Measurements from ENCODE around the gene MLF1. TPM values are rescaled to one million over a fixed set of nuclear protein-coding genes. Genes with fewer than 3 reads are reported as not detected.

The MLF1 gene
- total and polyA plus RNA-seq, 2 donors (not counting 1 experiment from before 2014, with no cell fraction given): 0.25 TPM; not detected in 1

GRCh38 chr3:158535918-158536317 lies 35.1 kb upstream of the MLF1 start:
- H2AFZ ChIP-seq (ENCODE audit: insufficient read depth, low read depth, low read length, poor library complexity, severe bottlenecking): no peak overlapping the region
- no peak overlapping the region for H3K4me2 ChIP-seq (replicated peaks; ENCODE audit: low read depth, low read length, poor library complexity, severe bottlenecking)
- POLR2A ChIA-PET: no interaction called here
- H4K20me1 ChIP-seq (ENCODE audit: control insufficient read depth, insufficient read depth, low read length, poor library complexity, severe bottlenecking): no peaks in the 10 kb centered on the region
- no peak for ATAC-seq (ENCODE audit: low read depth)
- H3K9me3 ChIP-seq (ENCODE audit: control extremely low read depth in 1 of 3, control insufficient read depth in 2 of 3, insufficient read depth in 1 of 3, low read length in 2 of 3): no peaks in the 10 kb centered on the region
- H3K79me2 ChIP-seq (ENCODE audit: control insufficient read depth, insufficient read depth, low read length): no peaks in the 10 kb centered on the region
- no peak overlapping the region for H3K9ac ChIP-seq (ENCODE audit: low read length)
- Mint-ChIP-seq H3K4me1 (no peaks in the 10 kb centered on the region), H3K9me3 (ENCODE audit: insufficient read depth) (no peaks in the 10 kb centered on the region), H3K27ac (no peak overlapping the region), H3K27me3 (no peaks in the 10 kb centered on the region), H3K4me3 (no peak overlapping the region)
- DNase-seq: no peak
- TF ChIP-seq EZH2 (IDR thresholded peaks at IDR 0.05; ENCODE audit: borderline replicate concordance, insufficient read depth, low read depth, low read length, poor library complexity, severe bottlenecking) (no peak), CTCF (IDR thresholded peaks at IDR 0.05) (no peak)
- H3K27ac ChIP-seq (ENCODE audit: low read length in 2 of 2): no peak overlapping the region
- no peaks in the 10 kb centered on the region for H3K27me3 ChIP-seq (replicated peaks in 1 of 4; ENCODE audit: control extremely low read depth in 1 of 4, control insufficient read depth in 3 of 4, insufficient read depth in 4 of 4, low read length in 3 of 4)
- CTCF ChIA-PET: no interaction called here
- H3K4me1 ChIP-seq (ENCODE audit: control insufficient read depth in 2 of 2, insufficient read depth in 2 of 2, low read length in 2 of 2): no peaks in the 10 kb centered on the region
- H3K4me3 ChIP-seq (ENCODE audit: control extremely low read depth in 1 of 5, extremely low read depth in 1 of 5, insufficient read depth in 1 of 5, low read depth in 2 of 5, low read length in 4 of 5): no peak overlapping the region
- H3K36me3 ChIP-seq (replicated peaks in 1 of 2; ENCODE audit: control extremely low read depth in 1 of 2, control insufficient read depth in 1 of 2, extremely low read depth in 1 of 2, insufficient read depth in 2 of 2, low read length in 1 of 2): no peaks in the 10 kb centered on the region
- no CpG with 5 or more reads among the region's 2 CpGs for WGBS (ENCODE audit: insufficient coverage)
- intact Hi-C loops (cut with micrococcal nuclease): no loop called here

GRCh38 chr3:158539414-158540014 lies 31.5 kb upstream of the MLF1 start:
- POLR2A ChIA-PET: no interaction called here
- Histone ChIP-seq H3K79me2 (ENCODE audit: control insufficient read depth, insufficient read depth, low read length) (no peaks in the 10 kb centered on the region), H2AFZ (ENCODE audit: insufficient read depth, low read depth, low read length, poor library complexity, severe bottlenecking) (no peak overlapping the region), H3K27me3 (replicated peaks in 1 of 4; ENCODE audit: control extremely low read depth in 1 of 4, control insufficient read depth in 3 of 4, insufficient read depth in 4 of 4, low read length in 3 of 4) (no peaks in the 10 kb centered on the region), H3K9ac (ENCODE audit: low read length) (no peak overlapping the region), H3K4me2 (replicated peaks; ENCODE audit: low read depth, low read length, poor library complexity, severe bottlenecking) (no peak overlapping the region), H3K4me1 (ENCODE audit: control insufficient read depth in 2 of 2, insufficient read depth in 2 of 2, low read length in 2 of 2) (no peaks in the 10 kb centered on the region), H3K4me3 (ENCODE audit: control extremely low read depth in 1 of 5, extremely low read depth in 1 of 5, insufficient read depth in 1 of 5, low read depth in 2 of 5, low read length in 4 of 5) (no peak overlapping the region), H3K36me3 (replicated peaks in 1 of 2; ENCODE audit: control extremely low read depth in 1 of 2, control insufficient read depth in 1 of 2, extremely low read depth in 1 of 2, insufficient read depth in 2 of 2, low read length in 1 of 2) (peaks cover 3 to 6% of the 10 kb centered on the region in 2 experiments), H3K9me3 (ENCODE audit: control extremely low read depth in 1 of 3, control insufficient read depth in 2 of 3, insufficient read depth in 1 of 3, low read length in 2 of 3) (no peaks in the 10 kb centered on the region), H3K27ac (ENCODE audit: low read length in 2 of 2) (no peak overlapping the region), H4K20me1 (ENCODE audit: control insufficient read depth, insufficient read depth, low read length, poor library complexity, severe bottlenecking) (no peaks in the 10 kb centered on the region)
- intact Hi-C loops (cut with micrococcal nuclease): no loop called here
- ATAC-seq (ENCODE audit: low read depth): no peak
- H3K4me3 Mint-ChIP-seq: no peak overlapping the region
- no peaks in the 10 kb centered on the region for H3K27me3 Mint-ChIP-seq
- DNase-seq: peak; percentile 53
- H3K27ac Mint-ChIP-seq: no peak overlapping the region
- CTCF ChIA-PET: interaction anchor here (0.8 to 1.0 kb wide), 3 partner anchors 19 to 430 kb away, joined by 3 read pairs; partner anchors contain the start of gene RSRC1
- no CpG with 5 or more reads among the region's 3 CpGs for WGBS (ENCODE audit: insufficient coverage)
- no peaks in the 10 kb centered on the region for H3K9me3 Mint-ChIP-seq (ENCODE audit: insufficient read depth)
- no peaks in the 10 kb centered on the region for H3K4me1 Mint-ChIP-seq
- peak; percentile 66 for TF ChIP-seq CTCF (IDR thresholded peaks at IDR 0.05)
- no peak for TF ChIP-seq EZH2 (IDR thresholded peaks at IDR 0.05; ENCODE audit: borderline replicate concordance, insufficient read depth, low read depth, low read length, poor library complexity, severe bottlenecking)

Data from B cell (primary cell).